ENCODE results near the gene HOXD13.

The HOXD13 gene

DNA sequence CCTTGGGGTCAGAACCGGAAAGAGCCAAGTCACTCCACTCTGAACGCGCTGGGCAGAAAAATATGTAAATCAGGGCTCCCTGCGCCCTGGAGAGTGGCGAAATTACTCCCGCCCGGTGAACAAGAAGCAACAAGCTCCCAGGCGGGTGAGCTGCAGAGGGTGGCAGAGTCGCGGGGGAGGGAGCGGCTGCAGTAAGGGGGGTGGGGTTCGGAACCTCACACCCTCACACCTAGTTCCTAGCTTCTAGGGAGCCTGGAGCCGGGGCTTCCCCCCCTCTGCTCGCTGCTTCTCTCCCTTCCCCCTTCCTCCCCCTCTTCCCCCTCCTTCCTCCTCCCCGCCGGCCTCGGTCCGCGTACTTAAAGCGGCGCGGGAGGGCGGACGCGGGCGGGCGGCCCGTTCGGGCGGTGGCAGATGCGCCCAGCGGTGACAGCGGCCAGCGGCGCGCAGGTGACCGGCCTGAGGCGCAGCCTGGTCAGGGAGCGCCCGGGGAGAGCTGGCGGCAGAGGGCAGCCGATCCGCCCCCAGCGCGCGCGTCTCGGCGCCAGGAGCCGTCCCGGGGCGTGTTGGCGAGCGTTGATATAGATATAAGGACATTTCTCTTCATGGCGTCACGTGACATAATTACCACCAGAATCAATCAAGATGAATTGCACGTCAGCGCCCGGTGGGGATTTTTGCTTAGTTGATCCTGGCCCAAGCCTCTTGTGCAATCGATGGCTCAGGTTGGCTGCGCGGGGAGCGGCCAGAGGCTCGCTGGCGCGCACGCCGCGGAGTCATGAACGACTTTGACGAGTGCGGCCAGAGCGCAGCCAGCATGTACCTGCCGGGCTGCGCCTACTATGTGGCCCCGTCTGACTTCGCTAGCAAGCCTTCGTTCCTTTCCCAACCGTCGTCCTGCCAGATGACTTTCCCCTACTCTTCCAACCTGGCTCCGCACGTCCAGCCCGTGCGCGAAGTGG is 14.3 kb downstream of the HOXD13 start, which contains the start of gene HOXD11 (continued):
- TF ChIP-seq, protein P1, sequence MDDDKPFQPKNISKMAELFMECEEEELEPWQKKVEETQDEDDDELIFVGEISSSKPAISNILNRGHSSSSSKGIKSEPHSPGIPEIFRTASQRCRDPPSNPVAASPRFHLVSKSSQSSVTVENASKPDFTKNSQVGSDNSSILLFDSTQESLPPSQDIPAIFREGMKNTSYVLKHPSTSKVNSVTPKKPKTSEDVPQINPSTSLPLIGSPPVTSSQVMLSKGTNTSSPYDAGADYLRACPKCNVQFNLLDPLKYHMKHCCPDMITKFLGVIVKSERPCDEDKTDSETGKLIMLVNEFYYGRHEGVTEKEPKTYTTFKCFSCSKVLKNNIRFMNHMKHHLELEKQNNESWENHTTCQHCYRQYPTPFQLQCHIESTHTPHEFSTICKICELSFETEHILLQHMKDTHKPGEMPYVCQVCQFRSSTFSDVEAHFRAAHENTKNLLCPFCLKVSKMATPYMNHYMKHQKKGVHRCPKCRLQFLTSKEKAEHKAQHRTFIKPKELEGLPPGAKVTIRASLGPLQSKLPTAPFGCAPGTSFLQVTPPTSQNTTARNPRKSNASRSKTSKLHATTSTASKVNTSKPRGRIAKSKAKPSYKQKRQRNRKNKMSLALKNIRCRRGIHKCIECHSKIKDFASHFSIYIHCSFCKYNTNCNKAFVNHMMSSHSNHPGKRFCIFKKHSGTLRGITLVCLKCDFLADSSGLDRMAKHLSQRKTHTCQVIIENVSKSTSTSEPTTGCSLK (tag by site-specific recombination; IDR thresholded peaks at IDR 0.05): no peak
- TF ChIP-seq ZNF585B (tag by site-specific recombination; IDR thresholded peaks at IDR 0.05): no peak
- no peak for TF ChIP-seq ZNF239 (tag by site-specific recombination; IDR thresholded peaks at IDR 0.05)
- no peak for TF ChIP-seq ZNF157 (tag by site-specific recombination; IDR thresholded peaks at IDR 0.05)
- TF ChIP-seq, protein P2, sequence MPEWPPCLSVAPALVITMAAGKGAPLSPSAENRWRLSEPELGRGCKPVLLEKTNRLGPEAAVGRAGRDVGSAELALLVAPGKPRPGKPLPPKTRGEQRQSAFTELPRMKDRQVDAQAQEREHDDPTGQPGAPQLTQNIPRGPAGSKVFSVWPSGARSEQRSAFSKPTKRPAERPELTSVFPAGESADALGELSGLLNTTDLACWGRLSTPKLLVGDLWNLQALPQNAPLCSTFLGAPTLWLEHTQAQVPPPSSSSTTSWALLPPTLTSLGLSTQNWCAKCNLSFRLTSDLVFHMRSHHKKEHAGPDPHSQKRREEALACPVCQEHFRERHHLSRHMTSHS (tag by site-specific recombination; IDR thresholded peaks at IDR 0.05): no peak
- TF ChIP-seq ZNF211 (tag by site-specific recombination; IDR thresholded peaks at IDR 0.05; ENCODE audit: low read depth): no peak
- no peak for TF ChIP-seq MEIS1 (CRISPR knock-in tag; IDR thresholded peaks at IDR 0.05; ENCODE audit: borderline replicate concordance)
- TF ChIP-seq MZF1 (tag by site-specific recombination; IDR thresholded peaks at IDR 0.05; ENCODE audit: borderline replicate concordance): peak; percentile 91
- TF ChIP-seq ZNF768 (tag by site-specific recombination; IDR thresholded peaks at IDR 0.05): no peak
- peak; percentile 92 for TF ChIP-seq ZEB2 (tag by site-specific recombination; IDR thresholded peaks at IDR 0.05)
- peak; percentile 40 for TF ChIP-seq KLF8 (tag by site-specific recombination; IDR thresholded peaks at IDR 0.05)
- TF ChIP-seq YY1 (tag by site-specific recombination; IDR thresholded peaks at IDR 0.05): 0 out of 2 replicates have a peak, but pooled peaks have one; percentile 32
- 0 out of 2 replicates have a peak, but pooled peaks have one; percentile 30 for TF ChIP-seq ZNF335 (tag by site-specific recombination; conservative IDR thresholded peaks at IDR 0.05)
- TF ChIP-seq ZNF274 (IDR thresholded peaks at IDR 0.05; ENCODE audit: low read length): no peak
- TF ChIP-seq ZNF274 (tag by site-specific recombination; IDR thresholded peaks at IDR 0.05; ENCODE audit: borderline replicate concordance): no peak
- TF ChIP-seq BCL11B (tag by site-specific recombination; IDR thresholded peaks at IDR 0.05; ENCODE audit: low read depth): peak; percentile 67
- no peak for TF ChIP-seq ZNF791 (tag by site-specific recombination; IDR thresholded peaks at IDR 0.05)
- TF ChIP-seq ZNF521 (tag by site-specific recombination; IDR thresholded peaks at IDR 0.05): no peak
- no peak for TF ChIP-seq SETDB1 (IDR thresholded peaks at IDR 0.05; ENCODE audit: insufficient read length, low read length)
- no peak for TF ChIP-seq ZNF302 (tag by site-specific recombination; IDR thresholded peaks at IDR 0.05; ENCODE audit: low read depth)
- no peak for TF ChIP-seq ZNF664 (tag by site-specific recombination; IDR thresholded peaks at IDR 0.05)
- TF ChIP-seq ZNF221 (tag by site-specific recombination; IDR thresholded peaks at IDR 0.05; ENCODE audit: borderline replicate concordance): no peak
- no peak for TF ChIP-seq ZNF202 (tag by site-specific recombination; IDR thresholded peaks at IDR 0.05; ENCODE audit: borderline replicate concordance)
- 0 out of 2 replicates have a peak, but pooled peaks have one; percentile 49 for TF ChIP-seq GFI1B (tag by site-specific recombination; IDR thresholded peaks at IDR 0.05)
- peak; percentile 69; the same call in 1 of the 2 replicates for TF ChIP-seq TCF7L2 (IDR thresholded peaks at IDR 0.05; ENCODE audit: borderline replicate concordance, low read depth, low read length)
- TF ChIP-seq, protein P3, sequence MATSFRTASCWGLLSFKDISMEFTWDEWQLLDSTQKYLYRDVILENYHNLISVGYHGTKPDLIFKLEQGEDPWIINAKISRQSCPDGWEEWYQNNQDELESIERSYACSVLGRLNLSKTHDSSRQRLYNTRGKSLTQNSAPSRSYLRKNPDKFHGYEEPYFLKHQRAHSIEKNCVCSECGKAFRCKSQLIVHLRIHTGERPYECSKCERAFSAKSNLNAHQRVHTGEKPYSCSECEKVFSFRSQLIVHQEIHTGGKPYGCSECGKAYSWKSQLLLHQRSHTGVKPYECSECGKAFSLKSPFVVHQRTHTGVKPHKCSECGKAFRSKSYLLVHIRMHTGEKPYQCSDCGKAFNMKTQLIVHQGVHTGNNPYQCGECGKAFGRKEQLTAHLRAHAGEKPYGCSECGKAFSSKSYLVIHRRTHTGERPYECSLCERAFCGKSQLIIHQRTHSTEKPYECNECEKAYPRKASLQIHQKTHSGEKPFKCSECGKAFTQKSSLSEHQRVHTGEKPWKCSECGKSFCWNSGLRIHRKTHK (tag by site-specific recombination; IDR thresholded peaks at IDR 0.05): no peak
- TF ChIP-seq OVOL3 (tag by site-specific recombination; IDR thresholded peaks at IDR 0.05): no peak
- no peak for TF ChIP-seq ZNF133 (tag by site-specific recombination; IDR thresholded peaks at IDR 0.05)
- TF ChIP-seq, protein P4, sequence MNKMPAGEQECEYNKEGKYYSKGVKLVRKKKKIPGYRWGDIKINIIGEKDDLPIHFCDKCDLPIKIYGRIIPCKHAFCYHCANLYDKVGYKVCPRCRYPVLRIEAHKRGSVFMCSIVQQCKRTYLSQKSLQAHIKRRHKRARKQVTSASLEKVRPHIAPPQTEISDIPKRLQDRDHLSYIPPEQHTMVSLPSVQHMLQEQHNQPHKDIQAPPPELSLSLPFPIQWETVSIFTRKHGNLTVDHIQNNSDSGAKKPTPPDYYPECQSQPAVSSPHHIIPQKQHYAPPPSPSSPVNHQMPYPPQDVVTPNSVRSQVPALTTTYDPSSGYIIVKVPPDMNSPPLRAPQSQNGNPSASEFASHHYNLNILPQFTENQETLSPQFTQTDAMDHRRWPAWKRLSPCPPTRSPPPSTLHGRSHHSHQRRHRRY (tag by site-specific recombination; IDR thresholded peaks at IDR 0.05): 0 out of 2 replicates have a peak, but pooled peaks have one; percentile 21
- TF ChIP-seq GLIS1 (tag by site-specific recombination; IDR thresholded peaks at IDR 0.05): peak; percentile 72
- no peak; the same call in 1 of the 2 replicates for TF ChIP-seq ZBTB21 (tag by site-specific recombination; IDR thresholded peaks at IDR 0.05)
- TF ChIP-seq ZFP69B (tag by site-specific recombination; IDR thresholded peaks at IDR 0.05): peak; percentile 53
- no peak for TF ChIP-seq ZNF169 (tag by site-specific recombination; IDR thresholded peaks at IDR 0.05)
- TF ChIP-seq GLI2 (tag by site-specific recombination; IDR thresholded peaks at IDR 0.05; ENCODE audit: borderline replicate concordance, low read depth): 0 out of 2 replicates have a peak, but pooled peaks have one; percentile 47
- no peak; the same call in 1 of the 2 replicates for TF ChIP-seq ZNF10 (tag by site-specific recombination; IDR thresholded peaks at IDR 0.05)
- TF ChIP-seq ZBTB48 (tag by site-specific recombination; IDR thresholded peaks at IDR 0.05): no peak
